Measurements from ENCODE around the gene CASR. TPM values are rescaled to one million over a fixed set of nuclear protein-coding genes. Genes with fewer than 3 reads are reported as not detected.

Gene CASR
- total RNA-seq, 1 donor, result not detected

DNA sequence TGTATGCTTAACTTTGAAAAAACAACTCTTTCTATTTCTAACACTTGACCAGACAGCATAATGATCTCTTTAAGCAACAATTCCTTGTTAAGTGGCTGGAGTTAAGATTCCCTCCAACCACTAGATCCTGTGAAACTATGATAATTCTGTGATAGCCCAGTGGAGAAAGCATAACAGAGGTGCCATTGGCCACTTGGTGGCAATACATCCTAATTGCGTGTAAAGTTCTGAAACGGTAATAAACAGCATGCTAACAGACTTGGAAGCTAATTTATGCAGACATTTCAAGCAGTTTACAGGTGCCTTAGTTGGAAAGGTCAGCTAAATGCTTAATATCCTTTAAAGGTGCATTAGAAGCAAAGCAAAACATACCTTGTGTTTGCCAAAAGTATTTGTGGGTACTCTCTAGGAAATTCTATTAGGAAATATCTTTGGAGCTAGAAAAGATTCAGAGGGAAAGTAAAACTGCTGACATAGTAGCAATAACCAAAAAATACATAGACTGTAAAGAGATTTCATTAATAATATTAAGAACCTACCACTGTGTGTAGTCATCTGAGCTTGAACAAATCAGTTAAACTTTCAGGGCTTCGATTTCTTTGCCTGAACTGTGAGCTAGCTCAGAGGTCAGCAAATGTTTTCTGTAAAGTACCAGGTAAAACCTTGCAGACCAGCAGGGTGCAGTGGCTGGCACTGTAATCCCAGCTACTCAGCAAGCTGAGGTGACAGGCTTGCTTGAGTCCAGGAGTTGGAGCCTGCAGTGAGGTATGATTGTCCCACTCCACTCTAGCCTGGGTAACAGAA is 122.6 kb downstream of the CASR start:
- H4K20me1 ChIP-seq (ENCODE audit: insufficient read depth, low read length), result no peaks in the 10 kb centered on the region
- TF ChIP-seq, protein P1, sequence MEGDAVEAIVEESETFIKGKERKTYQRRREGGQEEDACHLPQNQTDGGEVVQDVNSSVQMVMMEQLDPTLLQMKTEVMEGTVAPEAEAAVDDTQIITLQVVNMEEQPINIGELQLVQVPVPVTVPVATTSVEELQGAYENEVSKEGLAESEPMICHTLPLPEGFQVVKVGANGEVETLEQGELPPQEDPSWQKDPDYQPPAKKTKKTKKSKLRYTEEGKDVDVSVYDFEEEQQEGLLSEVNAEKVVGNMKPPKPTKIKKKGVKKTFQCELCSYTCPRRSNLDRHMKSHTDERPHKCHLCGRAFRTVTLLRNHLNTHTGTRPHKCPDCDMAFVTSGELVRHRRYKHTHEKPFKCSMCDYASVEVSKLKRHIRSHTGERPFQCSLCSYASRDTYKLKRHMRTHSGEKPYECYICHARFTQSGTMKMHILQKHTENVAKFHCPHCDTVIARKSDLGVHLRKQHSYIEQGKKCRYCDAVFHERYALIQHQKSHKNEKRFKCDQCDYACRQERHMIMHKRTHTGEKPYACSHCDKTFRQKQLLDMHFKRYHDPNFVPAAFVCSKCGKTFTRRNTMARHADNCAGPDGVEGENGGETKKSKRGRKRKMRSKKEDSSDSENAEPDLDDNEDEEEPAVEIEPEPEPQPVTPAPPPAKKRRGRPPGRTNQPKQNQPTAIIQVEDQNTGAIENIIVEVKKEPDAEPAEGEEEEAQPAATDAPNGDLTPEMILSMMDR (IDR thresholded peaks at IDR 0.05; ENCODE audit: extremely low read depth, low read depth, low read length), result peak; percentile 14

DNA sequence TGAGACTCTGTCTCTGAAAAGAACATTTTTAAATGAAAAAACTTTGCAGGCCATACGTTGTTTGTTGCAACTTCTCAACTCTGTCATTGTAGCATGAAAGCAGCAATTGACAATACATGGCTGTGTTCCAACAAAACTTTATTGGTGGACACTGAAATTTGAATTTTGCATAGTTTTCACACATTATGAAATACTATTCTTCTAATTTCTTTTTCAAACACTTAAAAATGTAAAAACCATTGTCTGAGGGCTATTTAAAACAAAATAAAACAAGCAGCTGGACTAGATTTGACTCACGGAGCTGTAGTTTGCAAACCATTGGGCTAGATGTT is 123.1 kb downstream of the CASR start:
- H3K9me3 ChIP-seq (ENCODE audit: low read depth, low read length), result no peaks in the 10 kb centered on the region
- H3K4me2 ChIP-seq (ENCODE audit: insufficient read depth, low read length), result no peak overlapping the region
- TF ChIP-seq, protein P1 (IDR thresholded peaks at IDR 0.05; ENCODE audit: extremely low read depth, low read depth, low read length), result no peak
- no peak overlapping the region for H2AFZ ChIP-seq (ENCODE audit: low read length)
- no peaks in the 10 kb centered on the region for H3K36me3 ChIP-seq (ENCODE audit: insufficient read depth, low read length)
- peaks cover 6% of the 10 kb centered on the region for H3K27me3 ChIP-seq (ENCODE audit: insufficient read depth, low read length)
- DNase-seq (ENCODE audit: insufficient read length, low spot score, missing footprints), result no peak
- no peaks in the 10 kb centered on the region for H3K4me1 ChIP-seq (ENCODE audit: insufficient read depth, low read length)
- no peaks in the 10 kb centered on the region for H3K79me2 ChIP-seq (ENCODE audit: insufficient read depth, low read length)
- H3K4me3 ChIP-seq (ENCODE audit: insufficient read depth, low read length), result no peak overlapping the region
- no peak overlapping the region for H3K27ac ChIP-seq (ENCODE audit: low read depth, low read length)
- H4K20me1 ChIP-seq (ENCODE audit: insufficient read depth, low read length), result no peaks in the 10 kb centered on the region

More for the DNA sequence above, 122.6 kb downstream of the CASR start:
- no peak for DNase-seq (ENCODE audit: insufficient read length, low spot score, missing footprints)
- Histone ChIP-seq H3K36me3 (ENCODE audit: insufficient read depth, low read length) (no peaks in the 10 kb centered on the region), H3K79me2 (ENCODE audit: insufficient read depth, low read length) (no peaks in the 10 kb centered on the region), H3K27me3 (ENCODE audit: insufficient read depth, low read length) (peaks cover 6% of the 10 kb centered on the region), H3K4me1 (ENCODE audit: insufficient read depth, low read length) (no peaks in the 10 kb centered on the region), H3K9me3 (ENCODE audit: low read depth, low read length) (no peaks in the 10 kb centered on the region), H3K27ac (ENCODE audit: low read depth, low read length) (no peak overlapping the region), H3K4me2 (ENCODE audit: insufficient read depth, low read length) (no peak overlapping the region), H2AFZ (ENCODE audit: low read length) (no peak overlapping the region), H3K4me3 (ENCODE audit: insufficient read depth, low read length) (no peak overlapping the region)

DNA sequence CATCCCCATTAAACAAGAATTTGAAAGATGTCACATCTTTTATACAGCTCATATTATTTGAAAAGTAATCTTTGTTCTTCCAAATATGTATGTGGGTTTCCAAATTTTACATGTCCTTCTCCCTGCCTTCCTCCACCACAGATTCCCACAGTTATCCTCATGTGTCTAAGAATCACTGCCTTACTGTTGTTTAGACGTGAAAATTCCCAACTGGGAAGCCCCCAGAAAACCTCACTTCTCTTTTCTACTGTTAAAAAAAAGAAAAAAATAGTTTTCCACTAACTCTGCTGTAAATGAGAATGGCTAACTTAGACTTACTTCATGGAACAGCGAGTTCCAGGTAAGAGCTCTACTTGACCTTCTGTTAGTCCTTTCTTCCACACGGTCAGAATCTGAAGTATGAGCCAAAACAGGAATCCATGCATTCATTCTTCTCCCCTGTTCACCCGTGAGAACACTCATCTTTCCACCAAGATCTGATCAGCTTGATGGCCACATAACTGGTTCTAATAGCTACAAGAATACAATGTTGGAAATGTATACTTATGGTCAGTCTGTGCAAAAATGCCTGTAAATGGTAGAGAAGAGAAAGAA is 123.7 kb downstream of the CASR start:
- no peaks in the 10 kb centered on the region for H3K9me3 ChIP-seq (ENCODE audit: low read depth, low read length)
- no peak overlapping the region for H3K4me3 ChIP-seq (ENCODE audit: insufficient read depth, low read length)
- no peaks in the 10 kb centered on the region for H3K4me1 ChIP-seq (ENCODE audit: insufficient read depth, low read length)
- no peaks in the 10 kb centered on the region for H3K79me2 ChIP-seq (ENCODE audit: insufficient read depth, low read length)
- no peak for DNase-seq (ENCODE audit: insufficient read length, low spot score, missing footprints)
- H3K36me3 ChIP-seq (ENCODE audit: insufficient read depth, low read length), result no peaks in the 10 kb centered on the region
- H4K20me1 ChIP-seq (ENCODE audit: insufficient read depth, low read length), result no peaks in the 10 kb centered on the region
- peaks cover 6% of the 10 kb centered on the region for H3K27me3 ChIP-seq (ENCODE audit: insufficient read depth, low read length)
- H3K27ac ChIP-seq (ENCODE audit: low read depth, low read length), result no peak overlapping the region
- TF ChIP-seq, protein P1 (IDR thresholded peaks at IDR 0.05; ENCODE audit: extremely low read depth, low read depth, low read length), result no peak
- no peak overlapping the region for H2AFZ ChIP-seq (ENCODE audit: low read length)
- no peak overlapping the region for H3K4me2 ChIP-seq (ENCODE audit: insufficient read depth, low read length)

DNA sequence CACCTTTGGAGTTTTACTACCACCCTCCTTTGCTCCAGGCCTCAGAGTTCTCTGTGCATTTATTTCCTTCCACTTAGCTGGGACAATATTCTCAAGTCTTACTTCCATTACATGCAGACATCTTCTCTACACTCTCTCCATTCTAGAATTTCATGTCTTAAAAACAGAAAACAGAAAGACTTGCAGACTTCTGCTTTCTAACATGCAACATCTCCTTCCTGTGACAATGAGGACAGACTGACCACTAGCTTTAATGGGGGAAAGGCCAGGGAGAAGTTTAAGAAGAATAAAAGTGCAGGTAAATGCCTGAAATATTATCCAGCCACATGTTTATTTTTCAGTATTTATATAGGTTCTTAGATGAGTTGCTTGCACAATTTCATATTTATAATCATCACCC is 124.5 kb downstream of the CASR start:
- H3K4me1 ChIP-seq (ENCODE audit: insufficient read depth, low read length), result no peaks in the 10 kb centered on the region
- no peaks in the 10 kb centered on the region for H3K36me3 ChIP-seq (ENCODE audit: insufficient read depth, low read length)
- no peaks in the 10 kb centered on the region for H4K20me1 ChIP-seq (ENCODE audit: insufficient read depth, low read length)
- no peak overlapping the region for H3K4me2 ChIP-seq (ENCODE audit: insufficient read depth, low read length)
- H3K9me3 ChIP-seq (ENCODE audit: low read depth, low read length), result no peaks in the 10 kb centered on the region
- TF ChIP-seq, protein P1 (IDR thresholded peaks at IDR 0.05; ENCODE audit: extremely low read depth, low read depth, low read length), result no peak
- H3K79me2 ChIP-seq (ENCODE audit: insufficient read depth, low read length), result no peaks in the 10 kb centered on the region
- DNase-seq (ENCODE audit: insufficient read length, low spot score, missing footprints), result no peak
- no peak overlapping the region for H3K4me3 ChIP-seq (ENCODE audit: insufficient read depth, low read length)
- no peak overlapping the region for H3K27ac ChIP-seq (ENCODE audit: low read depth, low read length)
- H3K27me3 ChIP-seq (ENCODE audit: insufficient read depth, low read length), result peaks cover 6% of the 10 kb centered on the region
- H2AFZ ChIP-seq (ENCODE audit: low read length), result no peak overlapping the region
